HG02973 (cell line): ENCODE measurements around the gene ZC3H12D.
"Not testable (repeated sequence)": the region's sequence is repeated elsewhere in the genome, so short reads cannot be mapped to it uniquely, and the experiment has no call there.

ENCODE experiments used
- ATAC-seq: cut with Tn5 transposase; IDR thresholded peaks from one replicate; pipeline ENCODE4 v1.9.1; 2021; ENCODE audit warnings: moderate library complexity; ENCODE audit not compliant: unreplicated experiment

Gene ZC3H12D

GRCh38 chr6:149484733-149485700, at the start of gene ZC3H12D:
Gene ZC3H12D, minus strand, starts transcription at chr6:149485014. Its CDS starts 10,471 bp downstream, at chr6:149474543.
- peak; percentile 32 for ATAC-seq

DNA sequence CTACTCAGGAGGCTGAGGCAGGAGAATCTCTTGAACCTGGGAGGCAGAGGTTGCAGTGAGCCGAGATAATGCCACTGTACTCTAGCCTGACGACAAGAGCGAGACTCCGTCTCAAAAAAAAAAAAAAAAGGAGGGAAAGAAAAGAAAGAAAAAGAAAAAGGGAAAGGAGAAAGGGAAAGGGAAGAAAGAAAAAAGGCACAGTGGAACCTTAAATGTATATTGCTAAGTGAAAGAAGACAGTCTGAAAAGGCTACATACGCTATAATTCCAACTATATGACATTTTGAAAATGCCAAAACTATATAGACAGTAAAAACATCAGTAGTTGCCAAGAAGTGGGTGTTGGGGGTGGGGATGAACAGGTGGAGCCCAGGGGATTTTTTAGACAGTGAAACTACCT, 44.8 kb upstream of the ZC3H12D start:
- no peak for ATAC-seq

DNA sequence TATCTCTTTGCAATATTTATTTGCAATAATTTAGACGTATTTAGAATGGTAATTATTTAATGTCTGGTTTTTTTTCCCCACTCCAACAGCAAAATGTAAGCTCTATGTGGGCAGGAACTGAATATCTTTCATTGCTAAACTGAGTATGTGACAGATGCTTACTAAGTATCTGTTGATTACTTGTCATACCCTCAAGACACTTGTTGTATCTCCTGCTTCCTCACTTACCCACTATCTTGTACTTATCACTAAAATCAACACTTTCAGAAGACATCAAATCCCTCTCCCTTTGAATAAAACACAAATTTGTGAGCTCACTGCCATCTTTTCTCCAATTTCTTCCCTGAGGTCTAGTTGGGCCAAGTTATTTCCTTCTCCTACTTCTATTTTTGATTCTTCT, 30.7 kb upstream of the ZC3H12D start:
- no peak for ATAC-seq

- ATAC-seq = no peak
Measured at GRCh38 chr6:149513915-149514314, 29.1 kb upstream of the ZC3H12D start.

DNA sequence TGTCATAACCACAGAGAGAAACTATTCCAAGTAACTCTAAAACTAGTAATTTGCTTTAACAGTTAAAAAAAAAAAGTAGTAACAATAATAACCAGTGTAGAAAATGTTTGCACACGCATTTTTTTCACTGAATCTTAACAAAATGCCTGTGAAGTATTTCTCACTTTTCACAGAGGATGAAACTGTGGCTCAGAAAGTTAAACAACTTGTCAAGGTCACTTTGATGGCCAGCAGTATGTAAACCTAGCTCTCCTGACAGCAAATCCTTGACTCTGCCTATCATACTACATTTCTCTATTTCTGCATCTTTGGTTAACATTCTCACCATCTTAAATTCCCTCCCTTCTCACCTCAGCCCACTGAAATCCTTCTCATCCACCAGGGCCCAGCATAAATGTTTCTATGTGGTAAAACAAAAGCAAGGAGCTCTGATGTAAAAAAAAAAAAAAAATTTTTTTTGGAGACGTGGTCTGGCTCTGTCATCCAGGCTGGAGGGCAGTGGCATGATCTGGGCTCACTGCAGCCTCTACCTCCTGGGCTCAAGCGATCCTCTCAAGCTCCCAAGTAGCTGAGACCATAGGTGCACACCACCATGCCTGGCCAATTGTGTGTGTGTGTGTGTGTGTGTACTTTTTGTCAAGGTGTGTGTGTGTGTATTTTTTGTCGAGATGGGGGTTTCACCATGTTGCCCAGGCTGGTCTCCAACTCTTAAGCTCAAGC, 26.1 kb upstream of the ZC3H12D start:
- no peak for ATAC-seq

- no peak for ATAC-seq
Measured at GRCh38 chr6:149508485-149508884, 23.7 kb upstream of the ZC3H12D start.

DNA sequence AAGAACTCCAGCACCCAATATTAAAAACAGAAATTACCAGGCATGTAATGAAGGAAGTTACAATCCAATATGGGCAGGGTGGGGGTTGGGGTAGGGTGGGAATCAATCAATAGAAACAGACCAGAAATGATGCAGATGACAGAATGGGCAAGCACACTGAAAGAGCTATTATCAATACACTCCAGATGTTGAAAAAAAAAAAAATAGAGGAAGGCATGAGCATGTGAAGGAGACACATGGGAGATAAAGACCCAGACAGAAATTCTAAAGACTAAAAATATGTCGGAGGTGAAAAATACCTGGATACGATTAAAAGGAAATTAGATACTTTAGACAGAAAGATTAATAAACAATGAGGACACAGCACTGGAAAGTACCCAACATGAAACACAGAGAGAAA, 19.1 kb upstream of the ZC3H12D start:
- no peak for ATAC-seq

GRCh38 chr6:149503276-149503675, 18.5 kb upstream of the ZC3H12D start:
- no peak for ATAC-seq

DNA sequence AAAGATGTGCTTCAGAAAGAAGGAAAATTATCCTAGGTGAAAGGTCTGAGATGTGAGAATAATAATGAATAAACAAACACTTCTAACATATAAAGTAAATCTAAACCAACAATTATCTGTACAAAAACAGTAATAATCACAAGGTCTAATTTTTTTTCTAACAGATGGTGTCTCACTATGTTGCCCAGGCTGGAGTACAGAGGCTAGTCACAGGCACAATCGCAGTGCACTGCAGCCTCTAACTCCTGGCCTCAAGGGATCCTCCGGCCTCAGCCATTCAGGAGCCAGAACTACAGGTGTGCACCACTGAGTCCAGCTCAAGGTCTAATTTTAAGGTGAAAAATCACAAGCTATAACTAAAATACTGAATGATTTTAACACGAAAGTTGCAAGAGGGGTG, 17.0 kb upstream of the ZC3H12D start:
- no peak for ATAC-seq

DNA sequence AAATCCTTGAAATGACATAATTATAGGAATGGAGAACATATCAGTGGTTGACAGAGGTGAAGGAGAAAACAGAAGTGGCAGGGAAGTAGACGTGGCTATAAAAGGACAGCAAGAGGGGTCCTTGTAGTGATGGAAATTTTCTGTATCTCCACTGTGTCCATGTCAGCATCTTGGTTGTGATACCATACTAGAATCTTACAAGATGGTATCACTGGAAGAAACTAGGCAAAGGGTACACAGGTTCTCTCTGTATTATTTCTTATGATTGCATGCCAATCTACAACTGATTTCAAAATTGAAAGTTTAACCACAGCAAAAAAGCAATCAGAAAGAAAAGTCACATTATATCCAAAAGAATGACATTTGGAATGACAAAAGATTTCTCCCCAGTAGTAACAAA, 16.4 kb upstream of the ZC3H12D start:
- no peak for ATAC-seq

GRCh38 chr6:149500096-149500495, 15.3 kb upstream of the ZC3H12D start:
- ATAC-seq = no peak

GRCh38 chr6:149499066-149499465, 14.3 kb upstream of the ZC3H12D start:
- no peak for ATAC-seq

- ATAC-seq = no peak
Measured at GRCh38 chr6:149497365-149497764, 12.6 kb upstream of the ZC3H12D start.

DNA sequence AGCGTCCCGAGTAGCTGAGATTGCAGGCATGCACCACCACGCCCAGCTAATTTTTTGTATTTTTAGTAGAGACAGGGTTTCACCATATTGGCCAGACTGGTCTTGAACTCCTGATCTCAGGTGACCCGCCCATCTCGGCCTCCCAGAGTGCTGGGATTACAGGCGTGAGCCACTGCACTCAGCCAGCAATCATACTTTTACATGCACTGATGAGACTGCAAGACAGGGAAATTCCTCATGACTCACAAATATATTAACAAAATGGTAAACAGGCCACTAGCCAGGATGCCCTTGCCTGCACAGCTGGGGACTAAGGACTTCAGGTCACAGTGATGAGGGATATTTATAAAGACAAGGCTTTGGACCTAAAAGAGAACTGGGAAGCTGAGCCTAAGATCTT, 11.8 kb upstream of the ZC3H12D start:
- not testable (repeated sequence) for ATAC-seq

GRCh38 chr6:149495349-149496016, 10.7 kb upstream of the ZC3H12D start:
- ATAC-seq = not testable (repeated sequence)

DNA sequence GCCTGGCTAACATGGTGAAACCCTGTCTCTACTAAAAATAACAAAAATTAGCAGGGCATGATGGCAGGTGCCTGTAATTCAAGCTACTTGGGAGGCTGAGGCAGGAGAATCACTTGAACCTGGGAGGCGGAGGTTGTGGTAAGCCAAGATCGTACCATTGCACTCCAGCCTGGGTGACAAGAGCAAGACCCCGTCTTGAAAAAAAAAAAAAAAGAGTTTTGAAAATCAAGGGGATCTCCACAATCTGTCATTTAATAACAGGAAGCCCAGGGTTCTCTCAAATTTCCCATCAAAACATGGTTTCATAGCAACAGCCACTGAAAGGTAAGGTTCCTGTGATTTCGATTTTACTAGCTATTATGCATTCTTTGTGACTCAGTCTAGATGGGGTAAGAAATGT, 10.0 kb upstream of the ZC3H12D start:
- ATAC-seq = peak; percentile 88

GRCh38 chr6:149493761-149494320, 9.0 kb upstream of the ZC3H12D start:
- no peak for ATAC-seq

GRCh38 chr6:149492798-149493343, 8.1 kb upstream of the ZC3H12D start:
- no peak for ATAC-seq

- no peak for ATAC-seq
Measured at GRCh38 chr6:149489967-149490366, 5.2 kb upstream of the ZC3H12D start.

- no peak for ATAC-seq
Measured at GRCh38 chr6:149488815-149489214, 4.0 kb upstream of the ZC3H12D start.

- ATAC-seq = no peak
Measured at GRCh38 chr6:149487316-149487715, 2.5 kb upstream of the ZC3H12D start.
